IMR-90 (cell line): ENCODE measurements around the gene KCNE2. TPM values are rescaled to one million over a fixed set of nuclear protein-coding genes. Genes with fewer than 3 reads are reported as not detected.

ENCODE experiments used
- ATAC-seq: fragments of 200-7000 bp; cut with Tn5 transposase; 2 replicates; pipeline ENCODE4 v1.9.1; 2020; ENCODE audit warnings: low read depth, mild to moderate bottlenecking, moderate library complexity
- BruUV-seq: library from RNA; stranded (reverse); fragments of 400-500 nt; replicated peaks from 2 replicates; lab custom pipeline; 2021; lab: Mats Ljungman, UMichigan
- CTCF ChIA-PET: fragments of 300-600 bp; formaldehyde crosslinking; extraction: SDS; loops from one replicate; lab custom pipeline; 2021; ENCODE audit warnings: antibody characterized with exemption; lab: Yijun Ruan, JAX
- POLR2A ChIA-PET: fragments of 300-600 bp; sonication (Branson Sonifier 250); formaldehyde crosslinking; loops from one replicate; lab custom pipeline; 2022; ENCODE audit warnings: antibody characterized with exemption; ENCODE audit not compliant: unreplicated experiment; lab: Charles Lee
- DNase-seq: peaks from one replicate; pipeline ENCODE4 v3.0.0; 2013
- H2AFZ ChIP-seq: replicated peaks from 2 replicates; pipeline ENCODE3; 2013; ENCODE audit warnings: low read length, mild to moderate bottlenecking; ENCODE audit not compliant: poor library complexity
- H2AK5ac ChIP-seq: 2 replicates; pipeline ENCODE4 v1.6.1; 2013; ENCODE audit warnings: low read depth, low read length, inconsistent platforms
- H2AK9ac ChIP-seq: replicated peaks from 2 replicates; pipeline ENCODE3; 2013; ENCODE audit warnings: mild to moderate bottlenecking, low read depth, low read length, moderate library complexity; ENCODE audit not compliant: poor library complexity
- H2BK120ac ChIP-seq: 2 replicates; pipeline ENCODE4 v1.6.1; 2013; ENCODE audit warnings: low read depth, low read length, inconsistent platforms
- H2BK15ac ChIP-seq: 3 replicates; pipeline ENCODE4 v1.6.1; 2013; ENCODE audit warnings: low read depth, low read length, inconsistent platforms
- H2BK20ac ChIP-seq: 2 replicates; pipeline ENCODE4 v1.6.1; 2013; ENCODE audit warnings: low read depth, mild to moderate bottlenecking, inconsistent platforms, low read length, moderate library complexity
- H2BK5ac ChIP-seq: 2 replicates; pipeline ENCODE4 v1.6.1; 2013; ENCODE audit warnings: mild to moderate bottlenecking, low read depth, low read length, inconsistent platforms; ENCODE audit not compliant: poor library complexity, severe bottlenecking
- H3K14ac ChIP-seq: replicated peaks from 2 replicates; pipeline ENCODE4 v1.6.1; 2013; ENCODE audit warnings: low read depth, low read length, inconsistent platforms
- H3K18ac ChIP-seq: 2 replicates; pipeline ENCODE4 v1.6.1; 2013; ENCODE audit warnings: low read depth, low read length, control low read depth
- H3K23ac ChIP-seq: 2 replicates; pipeline ENCODE4 v1.6.1; 2013; ENCODE audit warnings: low read depth, low read length, inconsistent platforms
- H3K27ac ChIP-seq: 2 replicates; pipeline ENCODE4 v1.5.1; 2013; ENCODE audit warnings: mild to moderate bottlenecking, control low read depth, low read length; ENCODE audit not compliant: insufficient read depth
- H3K27me3 ChIP-seq: 2 replicates; pipeline ENCODE4 v1.6.1; 2013; ENCODE audit warnings: low read length; ENCODE audit not compliant: control insufficient read depth, insufficient read depth
- H3K36me3 ChIP-seq: 2 replicates; pipeline ENCODE4 v1.6.1; 2013; ENCODE audit warnings: low read length, mixed read lengths; ENCODE audit not compliant: control insufficient read depth, insufficient read depth
- H3K4ac ChIP-seq: 2 replicates; pipeline ENCODE4 v1.6.1; 2013; ENCODE audit warnings: low read depth, low read length, inconsistent platforms
- H3K4me1 ChIP-seq: 2 replicates; pipeline ENCODE4 v1.6.1; 2013; ENCODE audit warnings: low read length, mixed read lengths; ENCODE audit not compliant: control insufficient read depth, insufficient read depth
- H3K4me2 ChIP-seq: 2 replicates; pipeline ENCODE4 v1.6.1; 2013; ENCODE audit warnings: low read depth, mild to moderate bottlenecking, control low read depth, low read length, moderate library complexity
- H3K4me3 ChIP-seq: 2 replicates; pipeline ENCODE4 v1.5.1; 2013; ENCODE audit warnings: low read depth, mild to moderate bottlenecking, control low read depth, low read length, moderate library complexity; ENCODE audit not compliant: insufficient read depth
- H3K56ac ChIP-seq: 2 replicates; pipeline ENCODE4 v1.6.1; 2013; ENCODE audit warnings: low read length, inconsistent platforms; ENCODE audit not compliant: insufficient read depth; ENCODE audit errors: extremely low read depth
- H3K79me1 ChIP-seq, 2 experiments: 2 replicates each; pipeline ENCODE4 v1.6.1; 2013; ENCODE audit warnings: low read length in 2 of 2, inconsistent platforms in 1 of 2, low read depth in 1 of 2
- H3K9ac ChIP-seq: 2 replicates; pipeline ENCODE4 v1.6.1; 2013; ENCODE audit warnings: low read depth, low read length, control low read depth
- H3K9me1 ChIP-seq: 2 replicates; pipeline ENCODE4 v1.6.1; 2013; ENCODE audit warnings: low read length, inconsistent platforms; ENCODE audit not compliant: insufficient read depth
- H3K9me3 ChIP-seq: 2 replicates; pipeline ENCODE4 v1.6.1; 2013; ENCODE audit warnings: low read length; ENCODE audit not compliant: control insufficient read depth, insufficient read depth
- H4K20me1 ChIP-seq: 2 replicates; pipeline ENCODE4 v1.6.1; 2013; ENCODE audit warnings: low read length, inconsistent platforms; ENCODE audit not compliant: insufficient read depth
- H4K5ac ChIP-seq: 2 replicates; pipeline ENCODE4 v1.6.1; 2013; ENCODE audit warnings: mild to moderate bottlenecking, low read depth, low read length, control low read depth
- H4K8ac ChIP-seq, 2 experiments: 2 replicates each; pipeline ENCODE4 v1.6.1; 2013; ENCODE audit warnings: low read depth in 2 of 2, low read length in 2 of 2, control low read depth in 1 of 2, inconsistent platforms in 1 of 2
- H4K91ac ChIP-seq: 2 replicates; pipeline ENCODE4 v1.6.1; 2013; ENCODE audit warnings: low read depth, low read length, inconsistent platforms; ENCODE audit not compliant: insufficient read depth
- BHLHE40 ChIP-seq: fragments of 150-350 bp; IDR thresholded peaks from 2 replicates; pipeline ENCODE4 v1.6.1; 2016; ENCODE audit warnings: mild to moderate bottlenecking, low read depth, low read length
- CHD1 ChIP-seq: IDR thresholded peaks from 2 replicates; pipeline ENCODE4 v1.6.1; 2012; ENCODE audit warnings: low read depth, low read length, improper control_type of control experiment
- CTCF ChIP-seq: conservative IDR thresholded peaks from 2 replicates; pipeline ENCODE4 v1.5.1; 2012; ENCODE audit warnings: mild to moderate bottlenecking, low read depth, low read length, improper control_type of control experiment
- FOS ChIP-seq: fragments of 150-350 bp; IDR thresholded peaks from 2 replicates; pipeline ENCODE4 v1.6.1; 2016; ENCODE audit warnings: low read depth, low read length
- MAFK ChIP-seq: IDR thresholded peaks from 2 replicates; pipeline ENCODE4 v1.6.1; 2012; ENCODE audit warnings: low read depth, low read length, improper control_type of control experiment
- MAZ ChIP-seq: IDR thresholded peaks from 2 replicates; pipeline ENCODE4 v1.6.1; 2012; ENCODE audit warnings: low read depth, mild to moderate bottlenecking, low read length, improper control_type of control experiment, moderate library complexity, borderline replicate concordance
- MXI1 ChIP-seq: IDR thresholded peaks from 2 replicates; pipeline ENCODE4 v1.6.1; 2012; ENCODE audit warnings: low read depth, mild to moderate bottlenecking, low read length, moderate library complexity, borderline replicate concordance
- NFE2L2 ChIP-seq: fragments of 150-350 bp; IDR thresholded peaks from 2 replicates; pipeline ENCODE4 v1.6.1; 2016; ENCODE audit warnings: low read depth, mild to moderate bottlenecking, low read length
- POLR2A ChIP-seq: IDR thresholded peaks from 2 replicates; pipeline ENCODE4 v1.6.1; 2012; ENCODE audit warnings: mild to moderate bottlenecking, low read depth, low read length
- RAD21 ChIP-seq: IDR thresholded peaks from 2 replicates; pipeline ENCODE4 v1.6.1; 2012; ENCODE audit warnings: low read length, improper control_type of control experiment
- RCOR1 ChIP-seq: IDR thresholded peaks from 2 replicates; pipeline ENCODE4 v1.6.1; 2012; ENCODE audit warnings: mild to moderate bottlenecking, low read length, improper control_type of control experiment; ENCODE audit not compliant: insufficient replicate concordance
- USF2 ChIP-seq: fragments of 150-350 bp; IDR thresholded peaks from 2 replicates; pipeline ENCODE4 v1.6.1; 2017; ENCODE audit warnings: mild to moderate bottlenecking, antibody characterized with exemption, low read length, low read depth
- WGBS, 2 experiments: methylation state at CpG; one replicate each; pipeline versions ENCODE4 v1.1.5 to v1.1.7; 2013; ENCODE audit warnings: missing lambda C conversion rate in 2 of 2; ENCODE audit not compliant: insufficient read length in 1 of 2; ENCODE audit errors: extremely low coverage in 2 of 2; 5-methylcytosine and 5-hydroxymethylcytosine counted together
- dilution Hi-C: fragments of 300-500 bp; cut with HindIII; formaldehyde crosslinking; loops from one replicate; pipeline ENCODE4 v1.14.3; 2018; ENCODE audit warnings: low sequenced_read_pairs; ENCODE audit not compliant: unreplicated experiment
- in situ Hi-C: fragments of 300-500 bp; cut with MboI; formaldehyde crosslinking; loops from 3 replicates; pipeline ENCODE4 v1.14.3; 2019; ENCODE audit warnings: low sequenced_read_pairs, inconsistent platforms, mixed read lengths
- intact Hi-C: fragments of 100-400 bp; cut with micrococcal nuclease; formaldehyde crosslinking; loops from 2 replicates; pipeline ENCODE4 v1.10.0; 2022
- polyA plus RNA-seq, 3 experiments: library from polyadenylated mRNA; depleted of rRNA; stranded (reverse); fragments of >200 nt; gene quantifications; 2 replicates each; pipeline ENCODE4 v1.2.3, GENCODE V29; 2012; ENCODE audit warnings: low replicate concordance in 1 of 3
- total RNA-seq: library from RNA; depleted of rRNA; stranded (reverse); fragments of >200 nt; gene quantifications from 2 replicates; pipeline ENCODE4 v1.2.3, GENCODE V29; 2012

Gene KCNE2
- total and polyA plus RNA-seq, 2 of the 4 experiments (the other 2 are of a cell fraction) = not detected

- no peak for TF ChIP-seq MAFK
- no peak for TF ChIP-seq CHD1
- no peak for TF ChIP-seq FOS
- TF ChIP-seq POLR2A = no peak
- TF ChIP-seq MXI1 = no peak
- no peak for TF ChIP-seq RAD21
- TF ChIP-seq CTCF = no peak
- no peak for TF ChIP-seq BHLHE40
- TF ChIP-seq RCOR1 = no peak
- TF ChIP-seq USF2 = no peak
- TF ChIP-seq MAZ = no peak
- no peak for TF ChIP-seq NFE2L2
- Histone ChIP-seq H3K36me3 (no peaks in the 10 kb centered on the region), H3K4ac (peak overlapping the region; percentile 93; the same call in 1 of the 2 replicates), H2BK20ac (peak overlapping the region; percentile 9; the same call in 1 of the 2 replicates), H2BK5ac (no peak overlapping the region), H4K8ac (no peak overlapping the region; a peak in 1 of 4 replicates), H2AFZ (no peak overlapping the region), H2BK120ac (peak overlapping the region; percentile 97; the same call in 1 of the 2 replicates), H3K23ac (no peak overlapping the region), H3K4me3 (no peak overlapping the region), H3K4me2 (no peak overlapping the region), H2AK9ac (no peak overlapping the region), H3K9me1 (peaks cover 13% of the 10 kb centered on the region), H3K9me3 (no peaks in the 10 kb centered on the region), H2AK5ac (no peak overlapping the region; the same call in 1 of the 2 replicates), H3K79me1 (0 out of 4 replicates have a peak, but pooled peaks cover 0 to 4% of the 10 kb centered on the region in 2 experiments), H3K14ac (no peak overlapping the region), H3K18ac (peak overlapping the region; percentile 78; the same call in 1 of the 2 replicates), H4K5ac (peak overlapping the region; percentile 52; the same call in 1 of the 2 replicates), H2BK15ac (0 out of 3 replicates have a peak overlapping the region, but pooled peaks have one; percentile 91), H3K4me1 (peaks cover 24% of the 10 kb centered on the region), H4K91ac (peak overlapping the region; percentile 52; the same call in 1 of the 2 replicates), H3K56ac (no peak overlapping the region), H3K27me3 (no peaks in the 10 kb centered on the region), H3K27ac (no peak overlapping the region), H4K20me1 (no peaks in the 10 kb centered on the region), H3K9ac (no peak overlapping the region)
- POLR2A ChIA-PET = no interaction called here
- no peak for ATAC-seq
- in situ Hi-C loops = no loop called here
- BruUV-seq = no TSS peak
- DNase-seq = no peak
- dilution Hi-C loops = no loop called here
- WGBS, 2 experiments = 92% methylated on average over 10 of the region's 14 CpGs; no CpG with 5 or more reads in 1 of the 2 experiments
- intact Hi-C loops = no loop called here
- CTCF ChIA-PET = no interaction called here
Measured at GRCh38 chr21:34343838-34344381, 19.9 kb upstream of the KCNE2 start.
